Smooth muscle cell of the umbilical artery (primary cell): ENCODE data around the gene FDPS. TPM values are rescaled to one million over a fixed set of nuclear protein-coding genes. Genes with fewer than 3 reads are reported as not detected.

ENCODE experiments used
- total RNA-seq: library from RNA; depleted of rRNA; stranded (reverse); fragments of >200 nt; gene quantifications from 2 replicates; pipeline ENCODE4 v1.2.3, GENCODE V29; 2014

FDPS gene
- total RNA-seq = 195 and 251 TPM in 2 replicates

DNA sequence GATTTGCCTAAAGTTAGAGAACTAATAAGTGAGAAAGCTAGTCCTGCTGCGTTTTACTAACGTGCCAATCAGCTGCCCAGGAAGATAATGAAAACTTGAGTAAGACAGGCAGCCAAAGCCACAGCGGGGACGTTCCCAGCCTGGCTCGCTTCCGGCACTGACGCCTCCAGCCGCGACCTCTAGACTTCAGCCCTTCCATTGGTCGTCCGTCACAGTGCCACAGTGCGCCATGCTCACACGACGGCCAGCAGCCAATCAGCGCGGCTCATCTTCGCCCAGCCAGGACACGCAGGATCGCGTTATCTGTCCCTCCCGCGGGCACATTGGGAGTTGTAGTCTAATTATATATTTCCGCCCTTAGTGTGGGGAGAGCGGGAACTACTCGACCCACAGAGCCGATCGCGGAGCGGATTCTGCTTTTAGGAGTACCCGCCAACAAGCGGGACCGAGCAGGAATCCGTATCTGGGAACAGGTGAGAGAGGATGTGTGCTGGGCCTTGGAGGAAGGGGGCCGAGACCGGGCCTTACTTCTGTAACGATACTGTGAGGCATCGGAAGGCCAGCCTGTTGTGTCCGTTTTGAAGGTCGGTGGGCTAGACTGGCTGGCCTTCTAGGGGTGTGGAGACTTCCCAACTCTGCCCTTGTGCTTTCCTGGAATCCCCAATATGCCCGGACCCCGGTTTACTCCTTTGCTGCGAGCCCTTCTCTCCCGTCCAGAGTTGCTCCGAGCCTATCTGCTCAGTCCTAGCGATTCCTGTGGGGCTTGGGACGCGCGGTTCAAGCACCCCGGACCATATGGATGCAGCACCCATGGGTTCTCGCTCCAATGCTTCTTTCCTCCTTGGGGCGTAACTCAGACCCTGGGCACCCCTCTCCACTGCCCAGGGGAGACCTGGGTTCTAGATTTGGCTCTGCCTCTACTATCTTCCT is at the start of gene FDPS:
FDPS (plus strand) TSS at position 374 of the 930 bp plus-strand sequence. CDS start 924 bp downstream, outside the sequence.

DNA sequence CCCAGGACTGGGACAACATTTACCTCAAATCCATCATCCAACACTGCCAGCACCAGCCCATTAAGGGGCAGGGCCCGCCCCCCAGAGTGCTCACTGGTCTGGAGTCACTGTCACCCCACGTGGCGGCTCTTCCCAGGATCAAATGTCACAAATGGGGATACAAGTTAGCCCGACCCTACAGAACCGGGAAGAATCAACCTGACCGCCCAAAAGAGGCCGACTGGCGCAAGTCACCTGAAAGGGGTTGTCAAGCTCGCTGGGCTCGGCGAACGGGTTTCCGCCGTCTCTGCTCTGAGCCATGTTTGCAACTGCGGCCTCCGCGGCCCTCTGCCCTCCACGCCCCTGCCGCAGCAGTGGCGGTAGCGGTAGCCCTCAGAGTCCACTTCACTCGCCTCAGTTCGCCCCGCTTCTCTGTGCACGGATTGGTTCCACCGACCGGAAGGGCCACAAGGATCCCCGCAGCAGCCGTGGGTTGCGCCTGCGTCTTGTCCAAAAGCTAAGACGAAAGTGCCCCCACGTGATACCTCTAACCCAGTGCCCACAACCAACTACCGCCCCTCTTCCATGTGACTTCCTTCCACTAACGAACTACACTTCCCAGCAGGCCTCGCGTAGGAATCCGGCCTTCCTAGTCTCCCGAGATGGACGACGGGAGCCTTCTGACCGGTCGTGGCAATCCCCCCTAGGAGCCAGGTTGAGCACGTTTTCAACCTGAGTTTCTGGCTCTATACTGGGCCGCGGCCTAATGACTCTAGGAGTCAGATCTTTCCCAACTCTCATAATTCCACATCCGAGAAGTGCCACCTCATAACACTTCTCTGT is 46.6 kb upstream of the FDPS start, which contains the start of gene SCAMP3:
SCAMP3 (minus strand) TSS at position 509 of the 822 bp plus-strand sequence; CDS start at position 300, 209 bp downstream.

DNA sequence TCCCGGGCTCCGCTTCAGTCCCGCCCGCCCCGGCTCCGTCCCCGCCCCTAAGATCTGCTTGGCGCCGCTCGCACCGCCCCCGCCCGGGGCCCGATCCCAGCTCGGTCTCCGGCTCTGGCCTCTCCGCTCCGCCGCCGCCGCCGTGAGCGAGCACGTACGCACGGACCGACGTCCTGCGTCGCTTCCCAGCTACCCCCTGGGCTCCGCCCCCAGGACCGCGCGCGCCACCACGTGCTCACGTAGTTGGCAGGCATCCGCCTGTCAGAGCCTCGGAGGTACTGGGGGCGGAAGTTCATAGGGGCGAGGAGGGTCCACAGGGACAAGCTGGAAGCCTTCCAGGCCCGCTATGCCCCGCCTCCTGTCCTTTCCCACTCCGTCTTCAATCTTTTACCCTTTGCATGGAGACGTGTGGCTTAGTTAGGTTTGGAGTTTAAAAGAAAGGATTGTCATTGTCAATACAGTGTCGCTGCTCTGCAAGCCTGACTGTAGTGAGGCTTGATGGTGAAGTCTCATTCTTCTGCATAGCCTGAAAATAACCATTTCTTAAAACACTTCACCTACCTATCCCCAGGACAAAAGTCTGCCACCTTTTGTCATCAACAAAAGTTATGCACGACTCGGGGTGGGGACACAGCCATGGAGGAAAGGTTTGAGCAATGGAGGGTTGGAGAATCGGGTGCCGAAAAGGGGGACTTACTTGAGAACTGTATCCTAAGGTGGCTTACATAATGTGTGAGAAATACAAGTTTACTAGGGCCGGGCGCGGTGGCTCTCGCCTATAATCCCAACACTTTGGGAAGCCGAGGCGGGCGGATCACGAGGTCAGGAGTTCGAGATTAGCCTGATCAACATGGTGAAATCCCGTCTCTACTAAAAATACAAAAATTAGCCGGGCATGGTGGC is 35.1 kb upstream of the FDPS start, which contains the start of gene CLK2:
CLK2 (minus strand) TSS at position 162 of the 903 bp plus-strand sequence. CDS start 2,527 bp downstream, outside the sequence.

DNA sequence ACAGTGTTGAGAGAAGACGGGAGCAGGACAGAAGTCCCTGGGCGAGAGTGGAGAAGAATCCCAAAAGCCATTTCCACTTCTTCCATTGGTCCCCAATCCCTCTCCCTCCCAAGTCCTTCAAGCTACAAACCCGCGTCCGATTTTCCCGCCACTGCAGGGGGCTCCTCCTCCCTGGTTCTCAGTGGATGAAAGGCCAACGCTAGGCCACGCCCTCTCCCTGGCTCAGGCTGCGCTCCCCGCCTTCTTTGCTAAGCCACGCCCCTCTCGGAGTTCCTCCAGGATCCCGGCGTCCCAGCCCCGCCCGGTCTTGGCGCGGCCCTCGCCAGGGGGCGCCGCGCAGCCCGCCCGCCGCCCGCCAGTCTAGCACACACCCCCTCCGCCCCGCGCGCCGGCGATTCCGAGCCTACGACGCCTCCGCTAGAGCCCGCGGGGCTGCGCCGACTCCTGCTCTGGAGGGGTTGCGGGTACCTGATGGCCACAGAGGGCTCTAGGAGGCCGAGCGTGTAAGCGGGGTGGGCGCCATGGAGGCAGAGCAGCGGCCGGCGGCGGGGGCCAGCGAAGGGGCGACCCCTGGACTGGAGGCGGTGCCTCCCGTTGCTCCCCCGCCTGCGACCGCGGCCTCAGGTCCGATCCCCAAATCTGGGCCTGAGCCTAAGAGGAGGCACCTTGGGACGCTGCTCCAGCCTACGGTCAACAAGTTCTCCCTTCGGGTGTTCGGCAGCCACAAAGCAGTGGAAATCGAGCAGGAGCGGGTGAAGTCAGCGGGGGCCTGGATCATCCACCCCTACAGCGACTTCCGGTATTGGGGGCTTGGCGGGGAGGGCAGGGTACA is 31.4 kb upstream of the FDPS start, which contains the start of gene HCN3:
HCN3 (plus strand) TSS at position 394 of the 832 bp plus-strand sequence; CDS start at position 522, 128 bp downstream.

GRCh38 chr1:155301342-155301841 is 7.3 kb upstream of the FDPS start, which contains the start of gene PKLR:
TSS of gene PKLR (minus strand) at chr1:155301438. CDS start at chr1:155301395, 43 bp downstream.

GRCh38 chr1:155320661-155321617 is 12.3 kb downstream of the FDPS start, which contains the start of gene RUSC1:
TSS of gene RUSC1 (plus strand) at chr1:155320894. CDS start at chr1:155321774, 880 bp downstream.

Other genes with a start within 250 kb of the FDPS start
- 4.8 and 5.9 TPM in 2 replicates for gene EFNA4, start 245.1 kb upstream of the FDPS start, total RNA-seq
- gene EFNA3, start 230.0 kb upstream of the FDPS start, total RNA-seq = 1.8 and 2.7 TPM in 2 replicates
- 0.37 TPM in 1 of 2 replicates, not detected in the other for gene EFNA1, start 181.0 kb upstream of the FDPS start, total RNA-seq
- 18.9 and 30.6 TPM in 2 replicates for gene SLC50A1, start 173.0 kb upstream of the FDPS start, total RNA-seq
- gene DPM3, start 168.3 kb upstream of the FDPS start, total RNA-seq = 11.4 and 61.5 TPM in 2 replicates
- 68.0 and 136 TPM in 2 replicates for gene KRTCAP2, start 135.6 kb upstream of the FDPS start, total RNA-seq
- gene TRIM46, start 135.0 kb upstream of the FDPS start, total RNA-seq = 5.6 and 10.7 TPM in 2 replicates
- gene THBS3, start 101.0 kb upstream of the FDPS start, total RNA-seq = 23.8 and 35.9 TPM in 2 replicates
- 38.0 and 43.1 TPM in 2 replicates for gene MTX1, start 100.2 kb upstream of the FDPS start, total RNA-seq
- gene ENTREP3, start 53.4 kb upstream of the FDPS start, total RNA-seq = 10.7 and 16.5 TPM in 2 replicates
- gene SCAMP3, start 46.5 kb upstream of the FDPS start, total RNA-seq = 33.3 and 43.0 TPM in 2 replicates
- gene CLK2, start 35.4 kb upstream of the FDPS start, total RNA-seq = 23.8 and 32.3 TPM in 2 replicates
- 0.69 and 1.2 TPM in 2 replicates for gene HCN3, start 31.4 kb upstream of the FDPS start, total RNA-seq
- not detected in 2 replicates for gene PKLR, start 7.4 kb upstream of the FDPS start, total RNA-seq
- gene RUSC1, start 12.0 kb downstream of the FDPS start, total RNA-seq = 10.4 and 19.1 TPM in 2 replicates